C1 segment of cervical spinal cord (tissue), 14 donors: ENCODE measurements around the gene MOBP.
"Not testable (repeated sequence)": the region's sequence is repeated elsewhere in the genome, so short reads cannot be mapped to it uniquely, and the experiment has no call there.

ENCODE experiments used
- DNase-seq, 14 donors: peaks; one replicate each; lab custom pipeline; 2025; lab: John Stamatoyannopoulos, UW

Gene MOBP

GRCh38 chr3:39467394-39468107 is at the start of gene MOBP:
TSS of gene MOBP (plus strand) at chr3:39467680. CDS start at chr3:39502070, 34,390 bp downstream.
- DNase-seq: no peak

GRCh38 chr3:39418556-39419225 is 48.8 kb upstream of the MOBP start:
- not testable (repeated sequence) for DNase-seq

GRCh38 chr3:39419742-39420315 is 47.7 kb upstream of the MOBP start:
- DNase-seq: no peak

- DNase-seq: no peak
These were observed 46.9 kb upstream of the MOBP start for GRCh38 chr3:39420543-39420942.

- no peak for DNase-seq
These were observed 44.0 kb upstream of the MOBP start for GRCh38 chr3:39423436-39423970.

- DNase-seq: no peak
These were observed 41.2 kb upstream of the MOBP start for GRCh38 chr3:39426312-39426711.

GRCh38 chr3:39427506-39427905 is 40.0 kb upstream of the MOBP start:
- DNase-seq: no peak

- DNase-seq: no peak
These were observed 38.7 kb upstream of the MOBP start for GRCh38 chr3:39428745-39429201.

GRCh38 chr3:39429466-39429865 is 38.0 kb upstream of the MOBP start:
- DNase-seq: no peak

- no peak for DNase-seq
These were observed 35.1 kb upstream of the MOBP start for GRCh38 chr3:39432342-39432741.

GRCh38 chr3:39433642-39434041 is 33.8 kb upstream of the MOBP start:
- DNase-seq: no peak

- no peak for DNase-seq
These were observed 32.9 kb upstream of the MOBP start for GRCh38 chr3:39434574-39434973.

GRCh38 chr3:39435006-39435748 is 32.3 kb upstream of the MOBP start:
- no peak for DNase-seq

- no peak for DNase-seq
These were observed 28.6 kb upstream of the MOBP start for GRCh38 chr3:39438880-39439279.

GRCh38 chr3:39440316-39440715 is 27.2 kb upstream of the MOBP start:
- no peak for DNase-seq

GRCh38 chr3:39443530-39443929 is 23.9 kb upstream of the MOBP start:
- DNase-seq: no peak

- no peak for DNase-seq
These were observed 21.6 kb upstream of the MOBP start for GRCh38 chr3:39445927-39446326.

GRCh38 chr3:39446444-39446843 is 21.0 kb upstream of the MOBP start:
- no peak for DNase-seq

- DNase-seq: peak in 12 of 14 donors; percentile 12 to 75 (median 46)
These were observed 19.6 kb upstream of the MOBP start for GRCh38 chr3:39447637-39448483.

GRCh38 chr3:39448506-39449233 is 18.8 kb upstream of the MOBP start:
- DNase-seq: no peak
